GM21526 (cell line): ENCODE data around the gene SH3PXD2A.

ENCODE experiments used
- ATAC-seq: cut with Tn5 transposase; IDR thresholded peaks from one replicate; pipeline ENCODE4 v1.9.1; 2021; ENCODE audit warnings: moderate library complexity; ENCODE audit not compliant: unreplicated experiment, low FRiP score

SH3PXD2A gene

DNA sequence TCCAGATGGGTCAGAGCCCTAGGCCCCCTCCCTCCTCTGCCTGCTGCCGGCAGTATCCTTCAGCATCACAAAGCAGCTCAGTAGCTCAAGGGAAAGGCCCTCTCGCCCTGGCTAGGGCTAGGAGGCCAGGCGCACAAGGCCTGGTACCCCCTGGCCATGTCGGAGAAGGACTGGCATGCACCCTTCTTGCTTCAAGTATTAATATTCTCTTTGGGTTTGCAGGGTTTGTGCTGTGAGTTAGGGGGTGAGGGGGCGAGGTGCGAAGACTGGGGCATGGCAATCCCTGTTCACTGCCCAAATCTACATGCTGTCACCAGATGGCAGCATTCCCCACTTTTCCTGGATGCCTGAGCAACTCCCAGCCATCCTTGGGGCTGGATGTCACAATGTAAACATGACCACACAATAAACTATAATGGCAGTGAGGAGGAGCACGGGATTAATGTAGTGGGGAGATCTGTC, 256.7 kb downstream of the SH3PXD2A start:
- ATAC-seq = no peak

DNA sequence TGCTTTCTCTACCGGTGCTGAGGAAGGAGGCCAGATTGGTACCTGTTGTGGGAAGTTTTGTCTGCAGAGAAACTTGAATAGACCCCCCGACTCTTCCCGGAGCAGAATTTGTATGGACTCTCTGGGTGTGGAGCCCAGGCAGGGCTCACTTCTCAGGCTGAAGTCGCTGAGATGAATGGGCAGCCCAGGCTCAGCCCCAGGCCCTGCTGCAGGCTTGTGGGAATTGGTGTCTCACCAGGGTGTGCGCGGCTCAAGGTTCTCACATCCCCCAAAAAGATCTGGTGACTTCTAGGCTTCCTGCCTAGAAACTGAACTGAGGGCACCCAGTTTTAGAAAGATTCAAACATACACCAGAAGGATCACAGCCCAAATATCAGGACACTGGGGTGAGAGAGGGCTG, 258.4 kb downstream of the SH3PXD2A start:
- no peak for ATAC-seq

- ATAC-seq = no peak
Measured at GRCh38 chr10:103595933-103596726, 259.2 kb downstream of the SH3PXD2A start.

DNA sequence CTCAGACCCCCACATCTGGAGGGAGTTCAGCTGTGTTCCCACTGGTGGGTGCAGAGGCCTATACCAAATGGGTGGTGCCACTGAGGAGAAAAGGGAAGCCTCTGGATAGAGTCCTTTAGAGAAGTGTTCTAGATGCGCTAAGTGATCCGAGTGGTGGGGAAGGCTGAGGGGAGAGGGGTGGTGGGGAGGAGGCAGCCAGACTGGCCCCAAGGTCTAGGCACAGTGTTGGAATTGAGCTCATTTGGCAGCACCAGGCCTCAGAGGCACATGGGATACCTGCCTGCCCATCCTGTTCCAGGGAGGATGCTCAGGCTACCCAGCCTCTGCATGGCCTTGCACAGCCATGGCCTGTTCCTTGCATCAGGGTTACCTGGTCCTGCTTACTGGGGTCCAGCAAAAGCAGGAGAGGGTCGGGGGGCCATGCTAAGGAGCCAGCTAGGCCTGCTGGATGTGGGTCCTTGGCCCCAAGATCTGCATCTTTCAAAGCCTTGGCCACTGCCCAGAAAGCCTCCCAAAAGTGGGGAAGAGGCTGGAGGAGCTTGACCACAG, 262.3 kb downstream of the SH3PXD2A start:
- no peak for ATAC-seq

DNA sequence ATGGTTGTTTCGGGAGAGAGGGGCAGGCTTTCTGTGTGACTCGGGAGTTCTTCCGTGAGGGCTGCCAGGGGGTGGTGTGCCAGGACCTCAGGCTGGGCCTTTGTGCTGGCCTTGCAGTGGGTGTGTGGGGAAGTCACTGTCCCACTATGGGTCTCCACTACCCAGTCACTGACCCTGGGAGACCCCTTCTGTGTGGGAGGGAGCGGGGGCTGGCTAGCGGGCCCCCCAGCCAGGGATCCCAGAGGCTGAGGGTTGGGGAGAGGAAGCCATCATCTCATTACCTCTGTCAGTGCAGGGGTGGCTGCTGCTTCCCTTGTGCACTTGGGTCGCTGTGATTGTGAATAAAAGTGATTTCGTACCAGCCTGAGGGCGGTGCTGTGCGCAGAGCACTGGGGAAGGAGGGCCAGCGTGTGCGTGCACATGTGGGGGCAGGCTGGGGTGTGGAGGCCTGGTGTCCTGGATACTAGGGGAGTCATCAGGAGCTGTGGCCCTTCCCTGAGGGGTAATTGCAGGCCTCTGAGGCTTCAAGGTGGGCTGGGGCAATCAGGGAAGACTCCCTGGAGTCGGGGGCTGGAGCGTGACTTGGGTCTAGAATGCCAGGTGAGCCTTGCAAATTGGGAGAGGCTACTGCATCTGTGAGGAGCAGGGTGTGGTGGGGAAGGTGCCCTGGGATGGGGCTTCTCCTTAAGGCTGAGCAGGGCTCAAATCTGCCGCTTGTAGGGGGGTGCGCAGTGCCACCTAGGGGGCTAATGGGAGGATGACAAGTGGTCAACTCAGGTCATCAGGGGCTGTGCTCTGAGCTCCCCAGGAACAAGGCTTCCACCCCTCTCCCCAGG, 263.0 kb downstream of the SH3PXD2A start:
- no peak for ATAC-seq

- no peak for ATAC-seq
Measured at GRCh38 chr10:103590744-103591291, 264.6 kb downstream of the SH3PXD2A start.

- no peak for ATAC-seq
Measured at GRCh38 chr10:103590060-103590459, 265.3 kb downstream of the SH3PXD2A start.

GRCh38 chr10:103589074-103589630, 266.2 kb downstream of the SH3PXD2A start:
- ATAC-seq = no peak

DNA sequence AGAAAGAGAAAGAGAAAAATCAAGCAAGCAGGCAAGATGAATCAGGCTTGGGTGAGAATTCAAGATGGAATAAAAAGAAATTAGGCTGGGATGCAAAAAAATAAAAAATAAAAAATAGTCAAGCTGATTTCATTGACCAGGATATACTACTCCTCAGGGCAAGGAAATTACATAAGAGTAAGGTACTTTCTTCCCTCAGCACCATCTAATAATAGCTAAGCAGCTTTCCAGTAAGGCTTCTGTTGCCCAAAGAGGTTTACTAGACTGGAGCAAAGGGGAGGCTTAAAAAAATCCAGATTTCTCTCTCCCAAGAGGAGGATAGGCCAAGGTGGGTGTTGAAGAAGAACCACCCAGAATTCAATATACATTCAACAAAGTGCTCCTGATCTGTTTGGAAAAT, 268.3 kb downstream of the SH3PXD2A start:
- ATAC-seq = no peak

DNA sequence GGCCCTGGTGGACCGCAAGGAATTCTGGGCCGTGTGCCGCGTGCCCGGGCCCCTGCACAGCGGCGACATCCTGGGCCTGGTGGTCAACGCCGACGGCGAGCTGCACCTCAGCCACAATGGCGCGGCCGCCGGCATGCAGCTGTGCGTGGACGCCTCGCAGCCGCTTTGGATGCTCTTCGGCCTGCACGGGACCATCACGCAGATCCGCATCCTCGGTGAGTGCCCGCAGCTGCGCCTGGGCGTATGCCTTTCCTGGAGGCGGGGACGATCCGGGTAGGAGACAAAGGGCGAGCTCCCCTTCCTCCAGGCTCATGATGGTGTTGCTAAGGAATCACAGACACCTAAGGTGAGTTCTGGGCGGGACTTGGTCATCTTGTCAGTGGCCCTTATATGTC, 270.4 kb downstream of the SH3PXD2A start:
- ATAC-seq = no peak

GRCh38 chr10:103584216-103585010, 271.0 kb downstream of the SH3PXD2A start:
- no peak for ATAC-seq

DNA sequence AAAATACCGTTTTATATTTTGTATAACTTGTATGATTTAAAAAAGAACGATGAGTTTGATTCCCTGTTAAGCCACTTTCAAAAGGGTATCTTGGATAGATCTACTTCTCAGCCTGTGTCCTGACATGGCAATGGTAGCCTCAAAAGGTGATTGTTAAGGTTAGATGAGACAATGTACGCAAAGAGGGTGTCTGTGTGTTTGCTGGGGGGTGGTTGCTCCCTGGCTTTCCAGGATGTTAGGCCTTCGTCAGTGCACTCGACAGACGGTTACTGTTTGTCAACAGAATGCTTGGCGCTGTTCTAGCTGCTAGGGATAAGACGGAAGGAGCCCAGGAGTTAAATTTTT, 271.5 kb downstream of the SH3PXD2A start:
- ATAC-seq = no peak

DNA sequence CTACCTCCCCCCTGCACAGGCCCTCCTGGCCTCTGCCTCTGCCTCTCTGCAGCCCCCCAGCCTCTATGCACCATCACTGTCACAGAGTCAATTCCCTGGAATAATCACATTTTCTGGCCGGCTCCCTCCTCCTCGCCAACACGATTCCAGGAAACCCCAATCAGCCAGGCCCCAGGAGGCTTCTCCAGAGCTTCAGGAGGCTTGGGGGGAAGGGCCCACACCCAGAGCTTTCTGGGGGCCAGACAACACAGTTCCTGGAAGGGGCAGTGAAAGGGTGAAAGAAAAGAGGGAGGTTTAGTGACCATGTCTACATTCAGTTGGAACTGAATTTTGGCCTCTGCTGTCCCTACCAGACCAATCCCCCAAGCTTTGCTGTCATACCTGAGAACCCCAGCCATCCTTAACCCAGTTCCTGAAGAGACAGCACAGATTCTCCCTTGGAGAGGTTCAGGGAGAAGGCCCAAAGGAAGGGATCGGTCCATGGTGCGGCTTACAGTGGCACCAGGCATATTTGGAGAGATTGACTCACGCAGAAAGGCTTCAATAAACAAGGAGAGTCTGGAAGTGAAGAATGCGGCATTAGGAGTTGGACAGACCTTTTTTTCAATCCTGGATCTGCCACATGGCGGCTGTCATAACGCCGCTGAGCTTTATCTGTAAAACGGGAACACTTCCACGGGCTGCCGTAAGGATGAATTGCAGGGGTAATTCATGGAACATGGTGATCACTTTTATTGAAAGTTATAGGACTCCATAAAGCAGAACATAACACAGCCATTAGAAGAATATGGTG, 272.8 kb downstream of the SH3PXD2A start:
- ATAC-seq = no peak

DNA sequence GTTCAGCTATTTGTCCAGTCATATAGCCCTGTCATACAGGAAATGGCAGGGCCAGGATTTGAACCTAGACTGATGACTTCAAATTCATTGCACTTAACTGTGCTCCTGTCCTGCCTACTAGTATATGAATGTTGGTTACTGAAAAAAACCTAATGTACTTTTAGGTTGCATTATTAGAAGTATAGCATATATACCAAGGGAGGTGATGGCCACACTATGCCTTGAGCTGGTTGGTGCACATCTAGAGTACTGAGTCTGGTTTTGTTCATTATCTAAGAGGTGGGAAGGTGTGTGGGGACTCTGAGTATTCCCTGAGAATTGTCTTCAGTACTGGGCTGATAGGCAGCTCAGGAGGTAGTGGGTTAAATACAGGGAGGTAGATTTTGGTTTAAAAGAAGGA, 273.9 kb downstream of the SH3PXD2A start:
- no peak for ATAC-seq

- ATAC-seq = no peak
Measured at GRCh38 chr10:103580430-103580829, 274.9 kb downstream of the SH3PXD2A start.

DNA sequence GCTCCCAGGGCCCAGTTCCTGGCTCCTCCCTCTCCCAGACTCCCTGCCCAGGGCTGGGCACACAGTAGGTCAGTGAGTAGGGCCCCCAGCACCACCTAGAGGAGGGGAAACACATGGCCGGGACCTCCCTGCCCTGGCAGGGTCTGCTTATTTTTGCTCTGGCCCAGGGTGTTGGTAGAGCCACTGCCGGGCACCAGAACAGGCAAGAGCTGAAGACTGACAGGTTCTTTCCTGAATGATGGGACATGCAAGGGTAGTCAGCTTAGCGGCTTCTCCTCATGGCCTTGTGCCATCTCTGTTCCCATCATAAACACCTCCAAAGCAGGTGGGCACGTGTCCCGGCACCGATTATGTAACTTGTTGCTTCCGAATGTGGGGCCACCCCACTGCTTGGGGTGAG, 275.4 kb downstream of the SH3PXD2A start:
- no peak for ATAC-seq

DNA sequence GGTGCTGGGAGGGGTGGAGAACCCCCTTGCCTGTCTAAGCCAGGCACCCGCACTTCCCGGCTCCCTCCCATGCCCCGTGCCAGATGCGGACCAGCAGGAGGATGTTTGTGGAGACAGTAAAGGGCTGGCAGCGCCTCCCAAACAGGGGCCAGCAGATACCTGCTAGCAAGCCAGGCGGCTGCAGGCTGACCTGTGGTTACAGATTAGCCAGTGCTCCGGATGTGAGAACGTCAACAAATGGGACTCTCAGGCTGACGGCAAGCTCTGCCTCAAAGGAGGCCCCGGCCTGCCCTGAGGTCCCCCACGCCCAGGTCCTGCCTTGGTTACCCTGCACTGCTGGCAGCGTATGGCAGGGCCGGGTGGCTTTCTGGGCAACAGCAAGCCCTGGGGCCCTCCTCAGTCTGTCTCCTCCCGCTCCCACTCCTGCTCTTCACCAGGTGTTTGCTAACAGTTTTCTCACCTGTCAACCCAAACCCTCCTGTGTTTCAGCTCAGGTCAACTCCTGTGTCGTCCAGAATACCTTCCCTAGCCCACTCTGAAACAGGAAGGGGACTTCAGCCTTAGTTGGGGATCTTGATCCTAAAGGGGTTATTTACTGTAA, 276.5 kb downstream of the SH3PXD2A start:
- no peak for ATAC-seq

GRCh38 chr10:103576862-103577261, 278.5 kb downstream of the SH3PXD2A start:
- no peak for ATAC-seq

DNA sequence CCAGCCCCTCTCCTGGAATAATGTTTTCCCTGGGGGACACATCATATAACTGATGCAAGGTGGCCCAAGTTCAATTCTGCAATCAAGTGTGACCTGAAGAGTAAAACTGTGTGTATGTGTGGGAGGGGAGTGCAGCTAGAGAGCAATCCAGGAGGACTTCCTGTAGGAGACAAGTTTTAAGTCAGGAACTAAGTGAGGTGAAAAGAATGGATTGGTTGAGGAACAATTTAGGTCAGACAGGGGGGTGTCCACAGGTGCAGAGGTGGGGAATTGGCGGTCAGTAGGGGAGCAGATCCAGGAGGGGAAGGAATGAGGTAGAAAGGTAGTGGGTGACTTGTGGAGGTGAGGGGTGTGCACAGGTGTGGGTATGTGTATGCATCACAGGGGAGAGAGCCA, 279.3 kb downstream of the SH3PXD2A start:
- ATAC-seq = no peak
